Inferior parietal cortex (tissue), 1 donor: ENCODE measurements around the gene TSC22D1.
"Not testable (repeated sequence)": the region's sequence is repeated elsewhere in the genome, so short reads cannot be mapped to it uniquely, and the experiment has no call there.

Source experiments
- DNase-seq: peaks from one replicate; pipeline ENCODE4 v3.0.0-alpha.2; 2016; ENCODE audit errors: extremely low spot score

TSC22D1 gene

DNA sequence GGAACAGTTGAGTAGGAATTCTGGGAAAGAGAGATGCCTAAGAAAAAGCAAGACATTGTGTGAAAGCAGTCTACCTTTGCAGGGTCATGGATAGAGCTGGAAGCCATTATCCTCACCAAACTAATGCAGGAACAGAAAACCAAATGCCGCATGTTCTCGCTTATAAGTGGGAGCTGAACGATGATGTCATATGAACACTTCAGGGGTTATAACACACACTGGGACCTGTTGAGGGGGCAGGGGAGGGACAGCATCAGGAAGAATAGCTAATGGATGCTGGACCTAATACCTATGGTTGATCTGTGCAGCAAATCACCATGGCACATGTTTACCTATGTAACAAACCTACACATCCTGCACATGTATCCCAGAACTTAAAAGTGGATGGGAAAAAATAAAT, 69.9 kb downstream of the TSC22D1 start:
- no peak for DNase-seq

- no peak for DNase-seq
Measured at GRCh38 chr13:44504116-44504515, 72.0 kb downstream of the TSC22D1 start.

DNA sequence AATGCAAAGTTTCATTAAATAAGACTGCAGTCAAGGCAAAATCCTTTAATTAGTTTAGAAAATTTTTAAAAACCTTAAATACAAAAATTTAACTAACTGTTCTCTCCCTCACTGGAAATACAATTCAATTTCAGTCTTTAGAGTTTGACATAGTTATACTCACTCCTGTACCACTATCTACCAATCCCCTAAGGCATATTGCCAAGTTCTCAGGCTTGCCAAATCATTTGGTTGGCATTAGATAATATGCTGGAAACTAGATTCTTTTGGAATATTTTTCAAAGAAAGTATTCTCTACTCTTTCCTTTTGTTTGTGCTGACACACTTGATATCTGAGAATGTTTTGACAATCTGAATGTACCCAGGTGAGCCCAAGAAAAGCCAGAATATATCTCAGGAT, 77.2 kb downstream of the TSC22D1 start:
- no peak for DNase-seq

DNA sequence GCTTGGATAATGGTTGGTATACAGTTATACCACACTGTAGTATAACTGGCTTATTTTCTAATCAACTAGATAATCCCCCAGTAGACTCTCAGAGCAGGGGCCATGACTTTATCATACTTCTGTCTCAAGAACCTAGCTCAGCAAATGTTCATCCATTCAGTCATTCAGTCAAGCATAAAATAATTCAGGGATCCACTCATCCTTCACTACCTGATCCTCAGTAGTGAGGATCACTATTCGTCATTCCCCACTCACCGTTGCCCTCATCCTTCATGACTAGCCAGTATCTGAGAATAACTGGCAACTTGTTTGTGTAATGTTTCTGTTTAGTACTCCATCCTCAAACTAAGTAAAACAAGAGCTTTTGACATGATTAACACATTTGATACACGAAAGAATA, 77.6 kb downstream of the TSC22D1 start:
- DNase-seq, result no peak

- DNase-seq, result no peak
Measured at GRCh38 chr13:44497801-44498200, 78.3 kb downstream of the TSC22D1 start.

DNA sequence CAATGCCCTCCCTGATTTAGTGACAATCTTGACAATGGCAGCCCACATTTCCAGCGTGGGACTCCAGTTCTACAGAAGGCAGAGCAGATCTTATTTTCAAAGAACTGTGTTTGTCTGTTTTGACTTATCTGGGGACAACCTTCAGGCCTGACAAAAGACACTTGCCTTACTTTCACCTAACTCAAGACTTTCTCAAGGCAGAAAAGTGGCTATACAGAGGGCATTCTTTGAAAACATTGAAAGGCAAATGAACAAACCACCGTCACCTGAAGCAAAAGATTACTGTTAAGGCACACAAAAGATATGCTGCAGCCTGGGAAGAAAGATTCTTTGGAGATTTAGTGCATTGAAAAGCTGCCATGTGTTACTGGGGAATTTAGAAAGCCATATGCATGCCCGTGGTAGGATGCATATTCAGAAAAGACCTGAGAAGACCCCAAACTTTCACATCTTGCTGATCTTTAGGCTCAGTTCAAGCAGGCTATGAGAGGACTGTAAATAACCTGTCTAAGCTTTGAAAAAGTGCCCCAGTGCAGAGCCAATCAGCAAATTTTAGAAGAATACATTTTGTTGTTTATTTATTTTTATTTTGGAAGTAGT, 82.8 kb downstream of the TSC22D1 start:
- DNase-seq, result no peak

DNA sequence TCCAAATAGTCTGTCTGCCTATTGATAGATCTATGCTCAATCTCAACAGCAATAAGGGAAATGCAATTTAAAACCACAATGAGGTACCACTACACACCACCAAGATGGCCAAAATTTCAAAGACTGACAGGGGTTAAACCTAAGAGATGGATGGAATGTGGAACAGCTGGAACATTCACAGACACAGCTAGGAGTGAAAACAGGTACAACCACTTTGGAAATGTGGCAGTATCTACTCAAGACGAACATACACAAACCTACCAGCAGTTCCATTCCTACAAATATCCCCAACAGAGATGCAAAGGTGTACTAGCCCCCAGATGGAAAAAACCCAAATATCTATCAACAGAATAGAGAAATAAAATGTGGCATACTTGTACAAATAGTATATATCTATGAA, 86.4 kb downstream of the TSC22D1 start:
- no peak for DNase-seq

DNA sequence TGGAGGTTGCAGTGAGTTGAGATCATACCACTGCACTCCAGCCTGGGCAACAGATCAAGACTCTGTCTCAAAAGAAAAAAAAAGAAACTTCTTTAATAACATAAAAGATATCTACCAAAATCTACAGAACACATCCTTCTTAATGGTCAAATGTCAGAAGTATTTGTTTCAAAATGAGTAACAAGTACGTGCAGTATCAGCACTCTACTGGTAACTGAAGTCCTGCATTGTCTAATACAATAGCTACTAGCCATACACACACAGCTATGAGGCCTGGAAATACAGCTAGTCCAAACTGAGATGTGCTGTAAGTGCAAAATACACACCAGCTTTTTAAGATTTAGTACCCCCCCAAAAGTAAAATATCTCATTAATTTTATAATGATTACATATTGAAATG, 88.1 kb downstream of the TSC22D1 start:
- DNase-seq, result no peak

- DNase-seq, result no peak
Measured at GRCh38 chr13:44484562-44485138, 91.5 kb downstream of the TSC22D1 start.

DNA sequence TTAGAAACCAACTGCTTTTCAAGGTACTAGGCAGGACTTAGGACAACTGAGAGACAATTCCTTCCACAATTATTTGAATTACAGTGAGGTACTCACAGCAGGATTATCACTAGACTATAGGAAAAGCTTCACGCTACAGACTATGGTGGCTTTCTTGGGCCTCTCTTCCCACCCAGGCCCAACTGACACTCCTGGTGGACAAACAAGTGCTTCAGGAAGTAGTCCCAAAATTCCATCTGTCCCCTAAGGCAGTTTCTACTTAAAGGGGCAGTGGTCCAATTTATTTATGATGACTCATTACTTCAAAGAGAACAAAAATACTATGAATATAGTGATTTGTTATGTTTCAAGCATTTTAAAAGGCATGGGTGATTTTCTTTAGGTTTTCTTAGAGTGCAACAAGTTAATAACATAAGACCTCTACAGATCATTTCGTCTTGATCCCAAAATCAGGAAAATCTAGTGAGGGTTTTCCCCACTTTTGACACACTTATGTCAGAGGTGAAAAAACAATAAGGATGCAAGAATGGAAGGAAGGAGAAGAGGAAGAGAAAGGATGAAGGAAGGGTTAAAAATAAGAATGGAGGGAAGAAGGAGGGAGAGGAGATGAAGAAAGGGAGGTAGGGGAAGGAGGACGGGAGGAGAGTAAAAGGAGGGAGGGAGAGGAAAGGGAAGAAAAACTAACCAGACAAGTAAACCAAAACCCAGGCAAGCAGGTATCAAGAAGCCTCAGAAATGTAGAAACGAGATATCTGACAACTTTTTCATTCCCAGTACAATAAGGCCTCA, 101.8 kb downstream of the TSC22D1 start:
- no peak for DNase-seq

DNA sequence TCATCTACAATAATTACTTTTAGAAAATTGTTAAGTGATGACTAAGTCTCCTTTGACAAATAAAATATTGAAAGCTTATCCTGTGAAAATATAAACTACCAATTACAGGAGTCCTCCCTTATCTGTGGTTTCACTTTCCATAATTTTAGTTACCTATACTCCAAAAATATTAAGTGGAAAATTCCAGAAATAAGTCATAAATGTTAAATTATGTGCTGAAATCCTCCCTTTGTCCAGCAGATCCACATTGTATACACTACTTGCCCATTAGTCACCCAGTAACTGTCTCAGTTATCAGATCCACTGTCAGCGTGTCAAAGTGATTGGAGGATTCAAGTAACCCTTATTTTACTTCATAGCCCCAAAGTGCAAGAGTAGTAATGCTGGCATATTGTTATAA, 104.4 kb downstream of the TSC22D1 start:
- no peak for DNase-seq

GRCh38 chr13:44470638-44471562, 105.2 kb downstream of the TSC22D1 start:
- peak; percentile 63 for DNase-seq

GRCh38 chr13:44468874-44469273, 107.3 kb downstream of the TSC22D1 start:
- no peak for DNase-seq

DNA sequence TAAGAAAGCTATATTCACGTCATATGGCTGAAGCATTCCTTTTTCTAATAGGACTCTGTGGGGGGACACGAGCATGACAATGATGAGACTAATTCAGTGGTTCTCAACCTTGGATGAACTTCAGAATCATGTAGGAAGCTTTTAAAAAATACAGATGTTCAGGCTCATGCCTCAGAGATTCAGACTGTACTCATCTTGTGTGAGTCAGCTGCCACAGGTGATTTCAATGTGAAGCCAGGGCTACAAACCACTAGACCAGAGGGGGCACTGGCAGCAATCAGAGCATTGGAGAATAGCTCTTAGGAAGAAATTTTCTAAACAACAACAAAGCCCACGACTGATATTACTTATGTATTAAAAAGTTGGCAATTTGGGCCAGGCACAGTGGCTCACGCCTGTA, 110.8 kb downstream of the TSC22D1 start:
- DNase-seq, result no peak

DNA sequence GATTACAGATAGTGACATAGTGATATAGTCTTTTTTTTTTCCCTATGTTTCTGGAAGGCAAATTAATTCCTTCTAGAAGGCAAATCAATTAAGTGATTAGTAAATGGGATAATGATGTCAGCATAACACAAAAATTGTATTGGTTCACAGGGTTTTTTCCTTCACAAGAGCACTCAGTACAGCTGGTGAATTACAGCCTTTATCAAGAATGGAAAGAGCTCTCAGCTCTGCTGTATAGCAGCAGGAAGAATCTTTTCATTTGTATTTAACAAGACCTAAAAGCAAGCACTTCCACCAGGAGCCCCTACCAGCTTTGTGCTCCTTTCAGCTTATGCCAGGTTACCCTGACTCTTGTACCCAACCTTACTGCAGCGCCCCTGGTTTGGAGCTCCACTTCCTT, 111.7 kb downstream of the TSC22D1 start:
- no peak for DNase-seq

GRCh38 chr13:44463759-44464158, 112.4 kb downstream of the TSC22D1 start:
- no peak for DNase-seq

DNA sequence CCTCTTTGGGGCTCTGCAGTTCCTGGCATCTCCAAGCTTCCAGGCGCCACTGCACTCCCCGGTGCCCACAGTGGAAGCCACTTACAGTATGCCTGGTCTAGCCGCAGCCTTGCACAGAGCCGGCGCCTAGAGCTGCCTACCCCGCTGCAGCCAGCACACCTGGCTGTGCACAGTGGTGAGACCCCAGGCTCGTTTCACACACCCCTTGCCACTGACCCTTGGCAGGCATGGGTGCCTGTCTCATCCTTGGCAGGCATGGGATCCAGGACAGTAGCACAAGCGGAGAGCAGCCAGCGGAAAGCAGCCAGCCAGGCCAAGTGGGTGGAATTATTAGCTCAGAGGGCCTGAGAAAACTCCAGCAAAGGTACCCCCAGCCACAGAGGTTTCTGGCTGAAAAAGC, 116.5 kb downstream of the TSC22D1 start:
- DNase-seq, result no peak

GRCh38 chr13:44458313-44458975, 117.7 kb downstream of the TSC22D1 start:
- DNase-seq, result no peak

DNA sequence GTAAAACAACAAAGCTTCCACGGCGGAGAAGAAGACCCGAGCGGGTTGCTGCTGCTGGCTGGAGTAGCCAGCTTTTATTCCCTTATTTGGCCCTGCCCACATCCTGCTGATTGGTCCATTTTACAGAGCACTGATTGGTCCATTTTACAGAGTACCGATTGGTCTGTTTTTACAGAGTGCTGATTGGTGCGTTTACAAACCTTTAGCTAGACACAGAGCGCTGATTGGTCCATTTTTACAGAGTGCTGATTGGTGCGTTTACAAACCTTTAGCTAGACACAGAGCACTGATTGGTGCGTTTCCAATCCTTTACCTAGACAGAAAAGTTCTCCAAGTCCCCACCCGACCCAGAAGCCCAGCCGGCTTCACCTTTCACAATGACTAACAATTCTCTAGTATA, 119.9 kb downstream of the TSC22D1 start:
- not testable (repeated sequence) for DNase-seq

GRCh38 chr13:44455769-44456168, 120.4 kb downstream of the TSC22D1 start:
- DNase-seq, result no peak

DNA sequence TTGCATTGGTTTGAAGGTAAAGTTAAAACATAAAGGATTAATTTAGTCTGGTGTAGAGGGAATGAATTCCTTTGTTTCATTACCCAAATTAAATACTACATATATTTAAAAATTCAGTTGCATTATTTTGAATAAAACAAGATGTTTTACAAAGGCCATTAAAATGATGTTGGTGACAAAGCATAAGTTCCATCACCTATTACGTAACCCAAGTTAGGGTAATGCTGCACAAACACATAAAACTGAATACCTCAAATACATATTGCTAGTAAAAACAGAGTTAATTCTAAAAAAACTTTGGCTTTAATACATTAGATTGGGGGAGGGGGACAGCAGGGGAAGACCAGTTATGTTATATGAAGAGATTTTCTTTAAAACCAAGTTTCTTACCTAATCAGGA, 122.2 kb downstream of the TSC22D1 start:
- DNase-seq, result no peak

GRCh38 chr13:44453069-44453468, 123.1 kb downstream of the TSC22D1 start:
- no peak for DNase-seq
